Neuronal stem cell (in vitro differentiated cells): Measurements from ENCODE around the gene PLPPR1.

ENCODE experiments used
- DNase-seq: peaks from one replicate; pipeline ENCODE4 v3.0.0-alpha.2; 2013; ENCODE audit warnings: low spot score
- H2AFZ ChIP-seq: one replicate; pipeline ENCODE4 v1.6.1; 2013; ENCODE audit warnings: mild to moderate bottlenecking, low read length, inconsistent platforms
- H2AK5ac ChIP-seq: 2 replicates; pipeline ENCODE4 v1.6.1; 2013; ENCODE audit warnings: low read depth, mild to moderate bottlenecking, inconsistent platforms, low read length, moderate library complexity, mixed read lengths
- H2BK120ac ChIP-seq: 2 replicates; pipeline ENCODE4 v1.6.1; 2013; ENCODE audit warnings: low read depth, mild to moderate bottlenecking, inconsistent platforms, low read length, moderate library complexity, mixed read lengths
- H2BK12ac ChIP-seq: one replicate; pipeline ENCODE4 v1.6.1; 2013; ENCODE audit warnings: low read length, inconsistent platforms
- H2BK15ac ChIP-seq: 2 replicates; pipeline ENCODE4 v1.6.1; 2013; ENCODE audit warnings: mild to moderate bottlenecking, low read length, inconsistent platforms, mixed read lengths
- H2BK5ac ChIP-seq: one replicate; pipeline ENCODE4 v1.6.1; 2013; ENCODE audit warnings: inconsistent platforms, mild to moderate bottlenecking, low read length, moderate library complexity
- H3K14ac ChIP-seq: one replicate; pipeline ENCODE4 v1.6.1; 2013; ENCODE audit warnings: low read length, inconsistent platforms
- H3K18ac ChIP-seq: 2 replicates; pipeline ENCODE4 v1.6.1; 2013; ENCODE audit warnings: low read length, inconsistent platforms
- H3K23ac ChIP-seq: 2 replicates; pipeline ENCODE4 v1.6.1; 2013; ENCODE audit warnings: low read depth, mild to moderate bottlenecking, mixed read lengths, low read length, inconsistent platforms; ENCODE audit not compliant: poor library complexity
- H3K27ac ChIP-seq: replicated peaks from 3 replicates; pipeline ENCODE4 v1.5.1; 2013; ENCODE audit warnings: low read length, inconsistent platforms
- H3K27me3 ChIP-seq, 3 experiments: 2 replicates each; pipeline ENCODE4 v1.6.1; 2013; ENCODE audit warnings: low read length in 3 of 3, mild to moderate bottlenecking in 2 of 3, inconsistent platforms in 1 of 3, low read depth in 1 of 3, mixed read lengths in 1 of 3, moderate library complexity in 1 of 3; ENCODE audit not compliant: control insufficient read depth in 3 of 3, insufficient read depth in 3 of 3
- H3K36me3 ChIP-seq, 2 donors: replicated peaks in 1 of 2; 2 replicates each; pipeline ENCODE4 v1.6.1; 2013; ENCODE audit warnings: low read length in 2 of 2; ENCODE audit not compliant: control insufficient read depth in 2 of 2, insufficient read depth in 2 of 2
- H3K4ac ChIP-seq: 2 replicates; pipeline ENCODE4 v1.6.1; 2013; ENCODE audit warnings: inconsistent platforms, mild to moderate bottlenecking, low read length, moderate library complexity
- H3K4me1 ChIP-seq, 2 donors: 1 replicate in 1 of 2; 2 replicates in 1 of 2; pipeline ENCODE4 v1.6.1; 2013; ENCODE audit warnings: low read length in 2 of 2, low read depth in 1 of 2; ENCODE audit not compliant: control insufficient read depth in 2 of 2, insufficient read depth in 1 of 2
- H3K4me2 ChIP-seq: one replicate; pipeline ENCODE4 v1.6.1; 2013; ENCODE audit warnings: mild to moderate bottlenecking, low read length, inconsistent platforms; ENCODE audit not compliant: insufficient read depth, poor library complexity, severe bottlenecking
- H3K4me3 ChIP-seq, 2 donors: 2 replicates each; pipeline ENCODE4 v1.5.1; 2013; ENCODE audit warnings: low read length in 2 of 2, mild to moderate bottlenecking in 2 of 2, inconsistent platforms in 1 of 2, moderate library complexity in 1 of 2
- H3K79me1 ChIP-seq: one replicate; pipeline ENCODE4 v1.6.1; 2013; ENCODE audit warnings: low read depth, mild to moderate bottlenecking, inconsistent platforms, low read length, moderate library complexity
- H3K9ac ChIP-seq: one replicate; pipeline ENCODE4 v1.6.1; 2013; ENCODE audit warnings: mild to moderate bottlenecking, low read depth, low read length, inconsistent platforms; ENCODE audit not compliant: poor library complexity
- H3K9me3 ChIP-seq, 2 donors: replicated peaks in 1 of 2; 2 replicates each; pipeline versions ENCODE3 to v1.6.1; 2013; ENCODE audit warnings: low read length in 2 of 2, mild to moderate bottlenecking in 2 of 2, inconsistent platforms in 1 of 2, low read depth in 1 of 2, mixed read lengths in 1 of 2, moderate library complexity in 1 of 2; ENCODE audit not compliant: control insufficient read depth in 2 of 2, insufficient read depth in 1 of 2
- H4K8ac ChIP-seq: one replicate; pipeline ENCODE4 v1.6.1; 2013; ENCODE audit warnings: low read depth, mild to moderate bottlenecking, inconsistent platforms, low read length, moderate library complexity
- H4K91ac ChIP-seq: one replicate; pipeline ENCODE4 v1.6.1; 2013; ENCODE audit warnings: low read length, low read depth, mild to moderate bottlenecking, inconsistent platforms; ENCODE audit not compliant: poor library complexity
- whole genome bisulfite sequencing, 2 donors: extraction: QIAGEN DNeasy Blood & Tissue Kit; methylation state at CpG; one replicate each; pipeline ENCODE4 v1.1.7; 2013; ENCODE audit warnings: missing lambda C conversion rate in 2 of 2, mixed read lengths in 1 of 2; ENCODE audit not compliant: insufficient read length in 2 of 2, insufficient replicate concordance in 1 of 2; ENCODE audit errors: extremely low coverage in 2 of 2; 5-methylcytosine and 5-hydroxymethylcytosine counted together

PLPPR1 gene

GRCh38 chr9:101367323-101367722 lies 338.8 kb downstream of the PLPPR1 start:
- no peak for DNase-seq
- H2BK15ac ChIP-seq, result no peak overlapping the region
- H3K27ac ChIP-seq, result no peak overlapping the region
- no peaks in the 10 kb centered on the region for H3K36me3 ChIP-seq
- H3K79me1 ChIP-seq, result no peaks in the 10 kb centered on the region
- no peak overlapping the region for H3K4me3 ChIP-seq
- H2BK5ac ChIP-seq, result no peak overlapping the region
- WGBS, 2 donors, result no CpG with 5 or more reads among the region's 3 CpGs
- H2AK5ac ChIP-seq, result no peak overlapping the region
- no peak overlapping the region for H3K4me2 ChIP-seq
- no peak overlapping the region for H3K23ac ChIP-seq
- peaks cover 0 to 3% of the 10 kb centered on the region in 2 donors for H3K4me1 ChIP-seq
- no peak overlapping the region for H3K4ac ChIP-seq
- H3K14ac ChIP-seq, result no peak overlapping the region
- H4K91ac ChIP-seq, result no peak overlapping the region
- H3K9ac ChIP-seq, result no peak overlapping the region
- H4K8ac ChIP-seq, result no peak overlapping the region
- no peaks in the 10 kb centered on the region for H3K27me3 ChIP-seq
- H2BK12ac ChIP-seq, result no peak overlapping the region
- no peak overlapping the region for H2AFZ ChIP-seq
- H3K18ac ChIP-seq, result no peak overlapping the region
- no peak overlapping the region for H2BK120ac ChIP-seq
- H3K9me3 ChIP-seq, result no peaks in the 10 kb centered on the region

GRCh38 chr9:101369286-101369685 lies 340.8 kb downstream of the PLPPR1 start:
- Histone ChIP-seq H2BK5ac (no peak overlapping the region), H3K4me2 (no peak overlapping the region), H3K4me1 (peaks cover 0 to 6% of the 10 kb centered on the region in 2 donors), H2AFZ (no peak overlapping the region), H3K27ac (no peak overlapping the region), H3K9ac (no peak overlapping the region), H3K27me3 (no peaks in the 10 kb centered on the region), H4K8ac (no peak overlapping the region), H3K4me3 (no peak overlapping the region), H2BK12ac (no peak overlapping the region), H3K18ac (no peak overlapping the region), H3K4ac (no peak overlapping the region), H2BK120ac (no peak overlapping the region), H3K36me3 (no peaks in the 10 kb centered on the region), H3K14ac (no peak overlapping the region), H2AK5ac (no peak overlapping the region), H3K79me1 (no peaks in the 10 kb centered on the region), H4K91ac (no peak overlapping the region), H2BK15ac (no peak overlapping the region), H3K23ac (no peak overlapping the region), H3K9me3 (no peaks in the 10 kb centered on the region)
- no CpG with 5 or more reads among the region's 2 CpGs for WGBS, 2 donors
- DNase-seq, result no peak

- H2BK5ac ChIP-seq, result no peak overlapping the region
- no CpG with 5 or more reads among the region's 2 CpGs for WGBS, 2 donors
- no peak overlapping the region for H3K27ac ChIP-seq
- no peak overlapping the region for H3K9ac ChIP-seq
- no peak overlapping the region for H4K91ac ChIP-seq
- no peak overlapping the region for H2BK12ac ChIP-seq
- H4K8ac ChIP-seq, result no peak overlapping the region
- no peak overlapping the region for H3K14ac ChIP-seq
- no peak overlapping the region for H3K4me2 ChIP-seq
- no peak overlapping the region for H2AFZ ChIP-seq
- H3K9me3 ChIP-seq, result no peaks in the 10 kb centered on the region
- H3K4me3 ChIP-seq, result no peak overlapping the region
- H3K18ac ChIP-seq, result no peak overlapping the region
- no peaks in the 10 kb centered on the region for H3K79me1 ChIP-seq
- H2BK120ac ChIP-seq, result no peak overlapping the region
- no peaks in the 10 kb centered on the region for H3K27me3 ChIP-seq
- no peak for DNase-seq
- H3K4ac ChIP-seq, result no peak overlapping the region
- no peak overlapping the region for H2BK15ac ChIP-seq
- no peak overlapping the region for H2AK5ac ChIP-seq
- no peaks in the 10 kb centered on the region for H3K36me3 ChIP-seq
- peaks cover 0 to 6% of the 10 kb centered on the region in 2 donors for H3K4me1 ChIP-seq
- H3K23ac ChIP-seq, result no peak overlapping the region
Measured at GRCh38 chr9:101369884-101370531, 341.5 kb downstream of the PLPPR1 start.

- H3K79me1 ChIP-seq, result no peaks in the 10 kb centered on the region
- no peak overlapping the region for H3K27ac ChIP-seq
- no peaks in the 10 kb centered on the region for H3K9me3 ChIP-seq
- H4K91ac ChIP-seq, result no peak overlapping the region
- no peak overlapping the region for H2BK15ac ChIP-seq
- no peaks in the 10 kb centered on the region for H3K27me3 ChIP-seq
- no peak overlapping the region for H2BK12ac ChIP-seq
- no peak overlapping the region for H3K4me2 ChIP-seq
- no peak overlapping the region for H2BK5ac ChIP-seq
- no peak overlapping the region for H4K8ac ChIP-seq
- no peaks in the 10 kb centered on the region for H3K36me3 ChIP-seq
- H2AK5ac ChIP-seq, result no peak overlapping the region
- no peak overlapping the region for H3K14ac ChIP-seq
- 100% methylated on average over 1 of the region's 3 CpGs; no CpG with 5 or more reads in 1 of the 2 donors for WGBS, 2 donors
- H2AFZ ChIP-seq, result no peak overlapping the region
- H3K23ac ChIP-seq, result no peak overlapping the region
- H2BK120ac ChIP-seq, result no peak overlapping the region
- H3K9ac ChIP-seq, result no peak overlapping the region
- H3K4me1 ChIP-seq, result peaks cover 1 to 11% of the 10 kb centered on the region in 2 donors
- DNase-seq, result no peak
- H3K18ac ChIP-seq, result no peak overlapping the region
- H3K4me3 ChIP-seq, result no peak overlapping the region
- H3K4ac ChIP-seq, result no peak overlapping the region
Measured at GRCh38 chr9:101371813-101372212, 343.3 kb downstream of the PLPPR1 start.
